Urinary bladder (tissue), 4 donors: ENCODE measurements around the gene CLEC2A. TPM values are rescaled to one million over a fixed set of nuclear protein-coding genes. Genes with fewer than 3 reads are reported as not detected.

Source experiments
- DNase-seq: peaks from one replicate; pipeline ENCODE4 v3.0.0-alpha.2; 2015; ENCODE audit errors: extremely low spot score
- H3K27ac ChIP-seq: one replicate; pipeline ENCODE4 v1.5.1; 2013; ENCODE audit warnings: low read depth, mild to moderate bottlenecking, moderate library complexity
- H3K36me3 ChIP-seq: one replicate; pipeline ENCODE4 v1.6.1; 2013; ENCODE audit warnings: mild to moderate bottlenecking, moderate library complexity; ENCODE audit not compliant: insufficient read depth
- H3K4me1 ChIP-seq: one replicate; pipeline ENCODE4 v1.6.1; 2013; ENCODE audit warnings: mild to moderate bottlenecking, moderate library complexity; ENCODE audit not compliant: insufficient read depth
- H3K4me3 ChIP-seq: one replicate; pipeline ENCODE4 v1.5.1; 2013; ENCODE audit warnings: low read depth, low read length
- WGBS: extraction: QIAGEN DNeasy Blood & Tissue Kit; methylation state at CpG from one replicate; pipeline ENCODE4 v1.1.7; 2013; 5-methylcytosine and 5-hydroxymethylcytosine counted together
- polyA plus RNA-seq: library from polyadenylated mRNA; stranded (reverse); fragments of 200-250 nt; gene quantifications from one replicate; pipeline ENCODE4 v1.2.3, GENCODE V29; 2013
- total RNA-seq: library from RNA; depleted of rRNA; stranded (reverse); fragments of >200 nt; gene quantifications from one replicate; pipeline ENCODE4 v1.2.3, GENCODE V29; 2014
- donor health status: healthy with polysubstance abuse.
- donor health status: healthy.

CLEC2A gene
- total and polyA plus RNA-seq, 2 donors, result not detected

GRCh38 chr12:9951026-9951675 lies 19.0 kb upstream of the CLEC2A start:
- no peak for DNase-seq
- Histone ChIP-seq H3K36me3 (no peaks in the 10 kb centered on the region), H3K27ac (no peak overlapping the region), H3K4me1 (no peaks in the 10 kb centered on the region), H3K4me3 (no peak overlapping the region)
- WGBS, result 79% methylated on average over 5 of the region's 5 CpGs

- Histone ChIP-seq H3K27ac (no peak overlapping the region), H3K36me3 (no peaks in the 10 kb centered on the region), H3K4me1 (no peaks in the 10 kb centered on the region), H3K4me3 (no peak overlapping the region)
- WGBS, result 69% methylated on average over 3 of the region's 3 CpGs
- DNase-seq, result no peak
Measured at GRCh38 chr12:9948606-9949296, 16.6 kb upstream of the CLEC2A start.

GRCh38 chr12:9947674-9948073 lies 15.5 kb upstream of the CLEC2A start:
- Histone ChIP-seq H3K36me3 (no peaks in the 10 kb centered on the region), H3K27ac (no peak overlapping the region), H3K4me1 (no peaks in the 10 kb centered on the region), H3K4me3 (no peak overlapping the region)
- WGBS, result 84% methylated on average over 3 of the region's 3 CpGs
- no peak for DNase-seq

GRCh38 chr12:9944391-9944790 lies 12.2 kb upstream of the CLEC2A start:
- no peak for DNase-seq
- H3K36me3 ChIP-seq, result no peaks in the 10 kb centered on the region
- no peak overlapping the region for H3K4me3 ChIP-seq
- no peak overlapping the region for H3K27ac ChIP-seq
- no peaks in the 10 kb centered on the region for H3K4me1 ChIP-seq
- 83% methylated on average over 2 of the region's 2 CpGs for WGBS

- H3K4me1 ChIP-seq, result no peaks in the 10 kb centered on the region
- WGBS, result 49% methylated on average over 19 of the region's 19 CpGs
- H3K4me3 ChIP-seq, result peak overlapping the region; percentile 18
- no peak overlapping the region for H3K27ac ChIP-seq
- no peaks in the 10 kb centered on the region for H3K36me3 ChIP-seq
- no peak for DNase-seq
Measured at GRCh38 chr12:9943240-9943639, 11.1 kb upstream of the CLEC2A start.

GRCh38 chr12:9941838-9942237 lies 9.7 kb upstream of the CLEC2A start:
- Histone ChIP-seq H3K36me3 (no peaks in the 10 kb centered on the region), H3K4me1 (no peaks in the 10 kb centered on the region), H3K27ac (no peak overlapping the region), H3K4me3 (no peak overlapping the region)
- 81% methylated on average over 1 of the region's 1 CpG for WGBS
- no peak for DNase-seq

GRCh38 chr12:9940375-9940774 lies 8.2 kb upstream of the CLEC2A start:
- no peak overlapping the region for H3K27ac ChIP-seq
- DNase-seq, result no peak
- H3K4me3 ChIP-seq, result no peak overlapping the region
- H3K4me1 ChIP-seq, result no peaks in the 10 kb centered on the region
- H3K36me3 ChIP-seq, result no peaks in the 10 kb centered on the region
- WGBS, result 31% methylated on average over 2 of the region's 2 CpGs

GRCh38 chr12:9936591-9936990 lies 4.4 kb upstream of the CLEC2A start:
- WGBS, result 49% methylated on average over 10 of the region's 10 CpGs
- Histone ChIP-seq H3K27ac (no peak overlapping the region), H3K4me1 (no peaks in the 10 kb centered on the region), H3K4me3 (no peak overlapping the region), H3K36me3 (no peaks in the 10 kb centered on the region)
- DNase-seq, result no peak

- 96% methylated on average over 2 of the region's 2 CpGs for WGBS
- no peaks in the 10 kb centered on the region for H3K4me1 ChIP-seq
- DNase-seq, result no peak
- H3K4me3 ChIP-seq, result no peak overlapping the region
- H3K36me3 ChIP-seq, result no peaks in the 10 kb centered on the region
- H3K27ac ChIP-seq, result no peak overlapping the region
Measured at GRCh38 chr12:9935026-9935425, 2.9 kb upstream of the CLEC2A start.

- no peaks in the 10 kb centered on the region for H3K4me1 ChIP-seq
- 92% methylated on average over 2 of the region's 2 CpGs for WGBS
- no peak overlapping the region for H3K27ac ChIP-seq
- no peak overlapping the region for H3K4me3 ChIP-seq
- no peak for DNase-seq
- no peaks in the 10 kb centered on the region for H3K36me3 ChIP-seq
Measured at GRCh38 chr12:9933958-9934357, 1.8 kb upstream of the CLEC2A start.

GRCh38 chr12:9931245-9931644 lies 925 bp downstream of the CLEC2A start:
- DNase-seq, result no peak
- WGBS, result 70% methylated on average over 3 of the region's 3 CpGs
- no peaks in the 10 kb centered on the region for H3K36me3 ChIP-seq
- H3K27ac ChIP-seq, result no peak overlapping the region
- H3K4me1 ChIP-seq, result no peaks in the 10 kb centered on the region
- H3K4me3 ChIP-seq, result no peak overlapping the region

GRCh38 chr12:9928607-9929006 lies 3.6 kb downstream of the CLEC2A start:
- no peak for DNase-seq
- H3K27ac ChIP-seq, result no peak overlapping the region
- H3K4me1 ChIP-seq, result no peaks in the 10 kb centered on the region
- WGBS, result 85% methylated on average over 3 of the region's 3 CpGs
- H3K36me3 ChIP-seq, result no peaks in the 10 kb centered on the region
- H3K4me3 ChIP-seq, result no peak overlapping the region

- WGBS, result 89% methylated on average over 3 of the region's 3 CpGs
Measured at GRCh38 chr12:9926876-9927275, 5.3 kb downstream of the CLEC2A start.

GRCh38 chr12:9925705-9926393 lies 6.3 kb downstream of the CLEC2A start:
- 14% methylated on average over 5 of the region's 5 CpGs for WGBS
- Histone ChIP-seq H3K4me1 (no peaks in the 10 kb centered on the region), H3K4me3 (no peak overlapping the region), H3K36me3 (no peaks in the 10 kb centered on the region), H3K27ac (no peak overlapping the region)
- DNase-seq, result no peak

More at GRCh38 chr12:9926876-9927275, 5.3 kb downstream of the CLEC2A start:
- Histone ChIP-seq H3K4me3 (no peak overlapping the region), H3K27ac (no peak overlapping the region), H3K36me3 (no peaks in the 10 kb centered on the region), H3K4me1 (no peaks in the 10 kb centered on the region)
- DNase-seq, result no peak
